ENCODE results near the gene ARHGEF18.

The ARHGEF18 gene

GRCh38 chr19:7386308-7386707, 37.6 kb downstream of the ARHGEF18 start:
- DNase-seq, result no peak

DNA sequence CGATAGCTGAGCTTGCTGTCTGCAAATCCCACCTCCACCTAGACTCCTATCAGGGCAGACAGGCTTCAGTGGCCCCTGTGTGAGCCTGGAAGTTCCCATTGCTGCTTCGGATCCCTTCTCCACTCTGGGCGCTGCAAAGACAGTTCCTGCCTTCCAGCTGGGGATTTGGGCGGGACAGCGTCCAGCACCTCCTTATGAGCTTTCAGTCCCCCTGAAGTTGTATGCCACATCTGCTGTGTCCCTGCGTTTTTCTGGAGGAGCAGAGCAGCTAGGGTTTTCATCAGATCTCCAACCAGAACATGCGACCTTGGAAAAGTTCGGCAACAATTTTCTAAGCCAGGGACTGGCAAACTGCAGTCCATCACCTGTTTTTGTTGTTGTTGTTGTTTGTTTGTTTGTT, 38.0 kb downstream of the ARHGEF18 start:
- no peak for DNase-seq

DNA sequence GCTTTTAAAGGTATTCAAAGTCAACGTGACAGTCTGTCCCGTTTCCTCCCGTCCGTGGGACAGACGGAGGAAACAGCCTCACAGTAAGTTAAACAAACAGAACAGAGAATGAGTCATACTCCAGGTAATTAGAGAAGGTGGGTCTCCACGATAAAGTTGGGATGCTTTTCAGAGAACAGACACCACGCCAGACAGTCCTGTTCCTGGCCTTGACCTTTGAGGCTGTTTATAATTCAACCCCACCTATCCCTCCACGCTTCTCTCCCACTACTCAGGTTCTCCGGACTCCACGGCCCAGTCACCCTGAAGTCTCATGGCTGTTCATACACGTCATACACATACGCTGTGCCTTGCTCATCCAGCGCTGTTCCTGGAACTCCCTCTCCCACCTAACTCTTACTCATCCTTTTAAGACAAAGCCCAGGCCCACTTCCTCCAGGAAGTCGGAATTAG, 42.5 kb downstream of the ARHGEF18 start:
- DNase-seq, result no peak

- DNase-seq, result no peak
Measured at GRCh38 chr19:7393459-7393858, 44.7 kb downstream of the ARHGEF18 start.

DNA sequence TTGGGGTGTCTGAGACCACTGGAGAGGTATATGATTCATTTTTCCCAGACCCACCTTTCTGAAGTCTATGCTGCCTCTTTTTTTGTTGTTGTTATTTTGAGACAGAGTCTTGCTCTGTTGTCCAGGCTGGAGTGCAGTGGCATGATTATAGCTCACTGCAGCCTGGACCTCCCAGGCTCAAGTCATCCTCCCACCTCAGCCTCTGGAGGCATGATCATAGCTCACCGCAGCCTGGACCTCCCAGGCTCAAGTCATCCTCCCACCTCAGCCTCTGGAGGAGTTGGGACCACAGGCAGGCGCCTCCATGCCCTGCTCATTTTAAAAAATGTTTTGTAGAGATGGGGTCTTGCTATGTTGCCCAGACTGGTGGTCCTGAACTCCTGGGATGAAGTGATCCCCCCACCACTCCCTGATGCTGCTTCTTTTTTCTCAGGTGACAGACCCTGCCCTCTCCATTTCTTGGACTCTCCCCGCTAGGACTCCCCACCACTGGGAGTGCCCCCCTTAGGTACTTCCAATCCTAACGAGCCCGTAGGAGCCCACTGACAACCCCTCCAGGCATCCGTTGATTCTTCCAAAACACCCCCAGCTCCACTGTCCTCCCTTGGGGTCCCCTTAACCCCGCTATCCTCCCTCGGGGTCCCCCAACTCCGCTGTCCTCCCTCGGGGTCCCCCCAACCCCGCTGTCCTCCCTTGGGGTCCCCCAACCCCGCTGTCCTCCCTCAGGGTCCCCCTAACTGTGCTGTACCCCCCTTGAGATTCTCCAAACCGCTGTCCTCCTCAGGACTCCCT, 45.4 kb downstream of the ARHGEF18 start:
- DNase-seq, result no peak

GRCh38 chr19:7394731-7395359, 46.1 kb downstream of the ARHGEF18 start:
- peak; percentile 15 to 96 (median 89) for DNase-seq

DNA sequence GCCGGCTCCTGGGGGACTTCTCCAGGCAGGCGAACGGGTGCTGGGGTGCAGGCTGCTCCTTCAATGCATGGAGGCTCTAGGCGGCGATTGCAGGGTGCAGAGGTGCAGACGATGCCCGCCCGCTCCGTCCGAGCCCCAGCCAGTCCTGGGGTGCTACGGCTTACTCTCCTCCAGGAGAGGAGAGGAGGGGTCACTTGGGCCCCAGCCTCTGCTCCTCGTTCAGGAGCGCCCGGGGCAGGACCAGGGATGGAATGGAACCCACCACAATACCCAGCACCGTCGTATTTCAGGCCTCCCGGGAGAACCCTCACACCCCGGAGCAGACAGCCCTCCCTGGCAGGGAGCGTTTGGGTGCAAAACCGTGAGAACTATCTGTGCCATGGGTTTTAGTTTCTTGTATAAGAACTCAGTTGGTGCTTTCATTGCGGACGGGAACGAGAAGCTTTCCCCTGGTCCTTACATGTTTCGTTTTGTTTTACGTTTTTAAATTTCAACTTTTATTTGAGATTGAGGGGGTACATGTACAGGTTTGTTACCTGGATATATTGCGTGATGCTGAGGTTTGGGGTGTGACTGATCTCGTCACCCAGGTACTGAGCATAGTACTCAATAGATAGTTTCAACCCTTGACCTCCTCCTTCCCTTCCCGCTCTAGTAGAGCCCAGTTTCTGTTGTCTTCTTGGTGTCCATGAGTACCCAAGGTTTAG, 46.8 kb downstream of the ARHGEF18 start:
- DNase-seq, result peak in 2 of 14 donors; percentile 16 to 19

DNA sequence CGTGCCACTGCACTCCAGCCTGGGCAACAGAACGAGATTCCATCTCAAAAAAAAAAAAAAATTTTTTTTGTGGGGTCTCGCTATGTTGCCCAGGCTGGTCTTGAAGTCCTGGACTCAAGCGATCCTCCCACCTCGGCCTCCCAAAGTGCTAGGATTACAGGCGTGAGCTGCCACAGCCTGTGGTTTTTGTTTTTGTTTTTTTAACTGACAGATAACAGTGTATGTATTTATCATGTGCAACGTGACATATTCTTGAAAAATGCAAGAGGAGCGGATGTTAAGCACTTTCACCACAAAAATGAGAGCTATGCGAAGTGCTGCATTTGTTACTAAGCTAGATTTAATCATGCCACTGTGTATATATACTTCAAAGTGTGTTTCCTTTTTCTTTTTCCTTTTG, 49.0 kb downstream of the ARHGEF18 start:
- DNase-seq, result no peak

Measured in C1 segment of cervical spinal cord (tissue), 14 donors.